GM12878 (cell line): ENCODE results near the gene NRN1L. TPM values are rescaled to one million over a fixed set of nuclear protein-coding genes. Genes with fewer than 3 reads are reported as not detected.

ENCODE experiments used
- BHLHE40 ChIP-seq, 2 experiments: fragments of 450-650 bp in 1 of 2; IDR thresholded peaks; 2 replicates each; pipeline ENCODE4 v1.6.1; 2011 to 2017; ENCODE audit warnings: low read depth in 2 of 2, borderline replicate concordance in 1 of 2, improper control_type of control experiment in 1 of 2, low read length in 1 of 2, mild to moderate bottlenecking in 1 of 2
- CEBPB ChIP-seq, 2 experiments: fragments of 150-350 bp in 1 of 2; IDR thresholded peaks; 2 replicates each; pipeline ENCODE4 v1.6.1; 2012 to 2014; ENCODE audit warnings: low read depth in 2 of 2, low read length in 2 of 2, borderline replicate concordance in 1 of 2, inconsistent platforms in 1 of 2
- ESRRA ChIP-seq: IDR thresholded peaks from 2 replicates; pipeline ENCODE4 v1.6.1; 2012; ENCODE audit warnings: mild to moderate bottlenecking, low read length, improper control_type of control experiment
- JUNB ChIP-seq: IDR thresholded peaks from 2 replicates; pipeline ENCODE4 v1.6.1; 2016; ENCODE audit warnings: antibody characterized with exemption, mild to moderate bottlenecking
- JUND ChIP-seq: IDR thresholded peaks from 2 replicates; pipeline ENCODE4 v1.6.1; 2012; ENCODE audit warnings: low read depth, mild to moderate bottlenecking, low read length, improper control_type of control experiment, moderate library complexity
- NR2F1 ChIP-seq: fragments of 450-650 bp; conservative IDR thresholded peaks from 2 replicates; pipeline ENCODE4 v1.6.1; 2017; ENCODE audit warnings: mild to moderate bottlenecking
- SKIL ChIP-seq: fragments of 450-650 bp; IDR thresholded peaks from 2 replicates; pipeline ENCODE4 v1.6.1; 2017; ENCODE audit warnings: mild to moderate bottlenecking, low read depth, inconsistent platforms; ENCODE audit not compliant: poor library complexity, severe bottlenecking
- SUZ12 ChIP-seq: fragments of 200-600 bp; sonication (generic); IDR thresholded peaks from one replicate; pipeline ENCODE4 v1.6.1; 2018; ENCODE audit warnings: antibody characterized with exemption, mild to moderate bottlenecking; ENCODE audit not compliant: unreplicated experiment
- ZZZ3 ChIP-seq: IDR thresholded peaks from 2 replicates; pipeline ENCODE4 v1.6.1; 2011; ENCODE audit warnings: low read depth; ENCODE audit not compliant: control insufficient read depth, insufficient read length
- polyA plus RNA-seq, 11 experiments: library from polyadenylated mRNA; depleted of rRNA in 4 of 11; unstranded in 6 of 11; stranded (reverse) in 5 of 11; fragments of >200 nt; fragmentation: Nextera tagmentation in 4 of 11; fragmentation: Illumina TruSeq in 1 of 11; extraction: Ambion mirVana in 4 of 11; extraction: Trizol in 1 of 11; gene quantifications; 1 replicate in 1 of 11; 2 replicates in 10 of 11; pipeline versions ENCODE4 v1.2.1 to v1.2.3, GENCODE V29; 2011 to 2016; ENCODE audit warnings: inconsistent platforms in 2 of 11, missing spikeins in 2 of 11, low read depth in 1 of 11
- total RNA-seq, 4 experiments: library from RNA; depleted of rRNA in 3 of 4; stranded (reverse); fragments of >200 nt in 3 of 4; fragmentation: Illumina TruSeq in 1 of 4; extraction: Trizol in 1 of 4; gene quantifications; 2 replicates each; pipeline versions ENCODE4 v1.2.1 to v1.2.3, GENCODE V29; 2013 to 2021
- TF ChIP-seq, protein P1 (sequence below): fragments of 450-650 bp; IDR thresholded peaks from 2 replicates; pipeline ENCODE4 v1.6.1; 2018; ENCODE audit warnings: borderline replicate concordance, mild to moderate bottlenecking; ENCODE audit not compliant: partially characterized antibody
- TF ChIP-seq, protein P2 (sequence below): fragments of 450-650 bp; IDR thresholded peaks from 2 replicates; pipeline ENCODE4 v1.6.1; 2017; ENCODE audit warnings: mild to moderate bottlenecking
- TF ChIP-seq, protein P3 (sequence below): fragments of 450-650 bp; IDR thresholded peaks from 2 replicates; pipeline ENCODE4 v1.6.1; 2016; ENCODE audit warnings: mild to moderate bottlenecking
- TF ChIP-seq, protein P4 (sequence below): fragments of 450-650 bp; formaldehyde crosslinking; IDR thresholded peaks from 2 replicates; pipeline ENCODE4 v1.5.0; 2022; ENCODE audit warnings: mild to moderate bottlenecking, missing genetic modification characterization

Gene NRN1L
- total and polyA plus RNA-seq, 10 of the 15 experiments (the other 5 are each of a cell fraction or from before 2014, with no cell fraction given), result 0.11 to 0.99 (median 0.28) TPM; not detected in 3

- TF ChIP-seq, protein P1, sequence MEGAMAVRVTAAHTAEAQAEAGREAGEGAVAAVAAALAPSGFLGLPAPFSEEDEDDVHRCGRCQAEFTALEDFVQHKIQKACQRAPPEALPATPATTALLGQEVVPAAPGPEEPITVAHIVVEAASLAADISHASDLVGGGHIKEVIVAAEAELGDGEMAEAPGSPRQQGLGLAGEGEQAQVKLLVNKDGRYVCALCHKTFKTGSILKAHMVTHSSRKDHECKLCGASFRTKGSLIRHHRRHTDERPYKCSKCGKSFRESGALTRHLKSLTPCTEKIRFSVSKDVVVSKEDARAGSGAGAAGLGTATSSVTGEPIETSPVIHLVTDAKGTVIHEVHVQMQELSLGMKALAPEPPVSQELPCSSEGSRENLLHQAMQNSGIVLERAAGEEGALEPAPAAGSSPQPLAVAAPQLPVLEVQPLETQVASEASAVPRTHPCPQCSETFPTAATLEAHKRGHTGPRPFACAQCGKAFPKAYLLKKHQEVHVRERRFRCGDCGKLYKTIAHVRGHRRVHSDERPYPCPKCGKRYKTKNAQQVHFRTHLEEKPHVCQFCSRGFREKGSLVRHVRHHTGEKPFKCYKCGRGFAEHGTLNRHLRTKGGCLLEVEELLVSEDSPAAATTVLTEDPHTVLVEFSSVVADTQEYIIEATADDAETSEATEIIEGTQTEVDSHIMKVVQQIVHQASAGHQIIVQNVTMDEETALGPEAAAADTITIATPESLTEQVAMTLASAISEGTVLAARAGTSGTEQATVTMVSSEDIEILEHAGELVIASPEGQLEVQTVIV, result no peak
- no peak for TF ChIP-seq ZZZ3
- TF ChIP-seq, protein P2, sequence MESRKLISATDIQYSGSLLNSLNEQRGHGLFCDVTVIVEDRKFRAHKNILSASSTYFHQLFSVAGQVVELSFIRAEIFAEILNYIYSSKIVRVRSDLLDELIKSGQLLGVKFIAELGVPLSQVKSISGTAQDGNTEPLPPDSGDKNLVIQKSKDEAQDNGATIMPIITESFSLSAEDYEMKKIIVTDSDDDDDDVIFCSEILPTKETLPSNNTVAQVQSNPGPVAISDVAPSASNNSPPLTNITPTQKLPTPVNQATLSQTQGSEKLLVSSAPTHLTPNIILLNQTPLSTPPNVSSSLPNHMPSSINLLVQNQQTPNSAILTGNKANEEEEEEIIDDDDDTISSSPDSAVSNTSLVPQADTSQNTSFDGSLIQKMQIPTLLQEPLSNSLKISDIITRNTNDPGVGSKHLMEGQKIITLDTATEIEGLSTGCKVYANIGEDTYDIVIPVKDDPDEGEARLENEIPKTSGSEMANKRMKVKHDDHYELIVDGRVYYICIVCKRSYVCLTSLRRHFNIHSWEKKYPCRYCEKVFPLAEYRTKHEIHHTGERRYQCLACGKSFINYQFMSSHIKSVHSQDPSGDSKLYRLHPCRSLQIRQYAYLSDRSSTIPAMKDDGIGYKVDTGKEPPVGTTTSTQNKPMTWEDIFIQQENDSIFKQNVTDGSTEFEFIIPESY, result no peak
- TF ChIP-seq, protein P3, sequence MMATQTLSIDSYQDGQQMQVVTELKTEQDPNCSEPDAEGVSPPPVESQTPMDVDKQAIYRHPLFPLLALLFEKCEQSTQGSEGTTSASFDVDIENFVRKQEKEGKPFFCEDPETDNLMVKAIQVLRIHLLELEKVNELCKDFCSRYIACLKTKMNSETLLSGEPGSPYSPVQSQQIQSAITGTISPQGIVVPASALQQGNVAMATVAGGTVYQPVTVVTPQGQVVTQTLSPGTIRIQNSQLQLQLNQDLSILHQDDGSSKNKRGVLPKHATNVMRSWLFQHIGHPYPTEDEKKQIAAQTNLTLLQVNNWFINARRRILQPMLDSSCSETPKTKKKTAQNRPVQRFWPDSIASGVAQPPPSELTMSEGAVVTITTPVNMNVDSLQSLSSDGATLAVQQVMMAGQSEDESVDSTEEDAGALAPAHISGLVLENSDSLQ, result 0 out of 2 replicates have a peak, but pooled peaks have one; percentile 6
- no peak for TF ChIP-seq JUND
- no peak for TF ChIP-seq CEBPB (IDR thresholded peaks at IDR 0.05; ENCODE audit: borderline replicate concordance in 1 of 2, low read depth in 2 of 2, low read length in 2 of 2)
- TF ChIP-seq JUNB, result no peak
- TF ChIP-seq SKIL, result no peak
- no peak for TF ChIP-seq SUZ12
- 0 out of 2 replicates have a peak, but pooled peaks have one; percentile 2 for TF ChIP-seq NR2F1
- peak; percentile 42 to 91; a peak in 2 of 4 replicates for TF ChIP-seq BHLHE40 (IDR thresholded peaks at IDR 0.05; ENCODE audit: borderline replicate concordance in 1 of 2, low read depth in 2 of 2, low read length in 1 of 2)
- TF ChIP-seq, protein P4, sequence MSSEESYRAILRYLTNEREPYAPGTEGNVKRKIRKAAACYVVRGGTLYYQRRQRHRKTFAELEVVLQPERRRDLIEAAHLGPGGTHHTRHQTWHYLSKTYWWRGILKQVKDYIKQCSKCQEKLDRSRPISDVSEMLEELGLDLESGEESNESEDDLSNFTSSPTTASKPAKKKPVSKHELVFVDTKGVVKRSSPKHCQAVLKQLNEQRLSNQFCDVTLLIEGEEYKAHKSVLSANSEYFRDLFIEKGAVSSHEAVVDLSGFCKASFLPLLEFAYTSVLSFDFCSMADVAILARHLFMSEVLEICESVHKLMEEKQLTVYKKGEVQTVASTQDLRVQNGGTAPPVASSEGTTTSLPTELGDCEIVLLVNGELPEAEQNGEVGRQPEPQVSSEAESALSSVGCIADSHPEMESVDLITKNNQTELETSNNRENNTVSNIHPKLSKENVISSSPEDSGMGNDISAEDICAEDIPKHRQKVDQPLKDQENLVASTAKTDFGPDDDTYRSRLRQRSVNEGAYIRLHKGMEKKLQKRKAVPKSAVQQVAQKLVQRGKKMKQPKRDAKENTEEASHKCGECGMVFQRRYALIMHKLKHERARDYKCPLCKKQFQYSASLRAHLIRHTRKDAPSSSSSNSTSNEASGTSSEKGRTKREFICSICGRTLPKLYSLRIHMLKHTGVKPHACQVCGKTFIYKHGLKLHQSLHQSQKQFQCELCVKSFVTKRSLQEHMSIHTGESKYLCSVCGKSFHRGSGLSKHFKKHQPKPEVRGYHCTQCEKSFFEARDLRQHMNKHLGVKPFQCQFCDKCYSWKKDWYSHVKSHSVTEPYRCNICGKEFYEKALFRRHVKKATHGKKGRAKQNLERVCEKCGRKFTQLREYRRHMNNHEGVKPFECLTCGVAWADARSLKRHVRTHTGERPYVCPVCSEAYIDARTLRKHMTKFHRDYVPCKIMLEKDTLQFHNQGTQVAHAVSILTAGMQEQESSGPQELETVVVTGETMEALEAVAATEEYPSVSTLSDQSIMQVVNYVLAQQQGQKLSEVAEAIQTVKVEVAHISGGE (CRISPR knock-in tag), result no peak
- no peak for TF ChIP-seq ESRRA
Measured at GRCh38 chr16:67842509-67843342, 42.0 kb upstream of the NRN1L start (continued).
